Osteocyte (in vitro differentiated cells): ENCODE results near the gene SLC29A2. TPM values are rescaled to one million over a fixed set of nuclear protein-coding genes. Genes with fewer than 3 reads are reported as not detected.

Source experiments
- DNase-seq: peaks from one replicate; pipeline ENCODE4 v3.0.0; 2021; ENCODE audit warnings: mixed read lengths; ENCODE audit not compliant: unreplicated experiment; ENCODE audit errors: extremely low spot score
- H3K27ac Mint-ChIP-seq: one replicate; pipeline ENCODE4 v1.8.0; 2021; ENCODE audit warnings: mild to moderate bottlenecking, mixed read lengths; ENCODE audit not compliant: unreplicated experiment
- H3K27me3 Mint-ChIP-seq: one replicate; pipeline ENCODE4 v1.8.0; 2021; ENCODE audit warnings: mixed read lengths; ENCODE audit not compliant: unreplicated experiment
- H3K36me3 Mint-ChIP-seq: one replicate; pipeline ENCODE4 v1.8.0; 2021; ENCODE audit warnings: mixed read lengths; ENCODE audit not compliant: unreplicated experiment
- H3K4me1 Mint-ChIP-seq: one replicate; pipeline ENCODE4 v1.8.0; 2021; ENCODE audit warnings: mixed read lengths; ENCODE audit not compliant: unreplicated experiment
- H3K4me3 Mint-ChIP-seq: one replicate; pipeline ENCODE4 v1.8.0; 2021; ENCODE audit warnings: mild to moderate bottlenecking, moderate library complexity, mixed read lengths; ENCODE audit not compliant: unreplicated experiment
- H3K9me3 Mint-ChIP-seq: one replicate; pipeline ENCODE4 v1.8.0; 2021; ENCODE audit warnings: mixed read lengths; ENCODE audit not compliant: unreplicated experiment
- CTCF ChIP-seq: fragments of 200-600 bp; sonication (generic); IDR thresholded peaks from 2 replicates; pipeline ENCODE4 v1.5.0; 2021; ENCODE audit warnings: antibody characterized with exemption, mild to moderate bottlenecking, moderate library complexity
- total RNA-seq: library from RNA; stranded (reverse); gene quantifications from 2 replicates; pipeline ENCODE4 v1.2.1, GENCODE V29; 2021

The SLC29A2 gene
- total RNA-seq, 1 donor from 2014 or later: 3.6 TPM

GRCh38 chr11:66366844-66367477, 4.6 kb downstream of the SLC29A2 start:
- Mint-ChIP-seq H3K9me3 (no peaks in the 10 kb centered on the region), H3K27ac (no peak overlapping the region), H3K27me3 (no peaks in the 10 kb centered on the region), H3K4me3 (no peak overlapping the region), H3K36me3 (no peaks in the 10 kb centered on the region), H3K4me1 (peaks cover 17% of the 10 kb centered on the region)
- no peak for TF ChIP-seq CTCF
- no peak for DNase-seq

GRCh38 chr11:66365711-66366619, 5.6 kb downstream of the SLC29A2 start:
- Mint-ChIP-seq H3K27me3 (no peaks in the 10 kb centered on the region), H3K4me3 (no peak overlapping the region), H3K9me3 (no peaks in the 10 kb centered on the region), H3K27ac (no peak overlapping the region), H3K4me1 (peaks cover 15% of the 10 kb centered on the region), H3K36me3 (peaks cover 3% of the 10 kb centered on the region)
- no peak for DNase-seq
- no peak for TF ChIP-seq CTCF

GRCh38 chr11:66365166-66365565, 6.4 kb downstream of the SLC29A2 start:
- Mint-ChIP-seq H3K36me3 (peaks cover 3% of the 10 kb centered on the region), H3K27ac (no peak overlapping the region), H3K27me3 (no peaks in the 10 kb centered on the region), H3K9me3 (no peaks in the 10 kb centered on the region), H3K4me1 (peaks cover 7% of the 10 kb centered on the region), H3K4me3 (no peak overlapping the region)
- DNase-seq: no peak
- no peak for TF ChIP-seq CTCF

GRCh38 chr11:66363805-66364535, 7.6 kb downstream of the SLC29A2 start:
- H3K27ac Mint-ChIP-seq: no peak overlapping the region
- peaks cover 3% of the 10 kb centered on the region for H3K36me3 Mint-ChIP-seq
- no peaks in the 10 kb centered on the region for H3K4me1 Mint-ChIP-seq
- no peak for DNase-seq
- H3K27me3 Mint-ChIP-seq: no peaks in the 10 kb centered on the region
- H3K4me3 Mint-ChIP-seq: no peak overlapping the region
- no peaks in the 10 kb centered on the region for H3K9me3 Mint-ChIP-seq
- TF ChIP-seq CTCF: peak; percentile 64

GRCh38 chr11:66363187-66363601, 8.4 kb downstream of the SLC29A2 start:
- Mint-ChIP-seq H3K9me3 (no peaks in the 10 kb centered on the region), H3K27me3 (no peaks in the 10 kb centered on the region), H3K27ac (no peak overlapping the region), H3K4me3 (no peak overlapping the region), H3K36me3 (peaks cover 4% of the 10 kb centered on the region), H3K4me1 (no peaks in the 10 kb centered on the region)
- no peak for DNase-seq
- no peak for TF ChIP-seq CTCF
